Osteoblast (primary cell): ENCODE measurements around the gene DHRSX. TPM values are rescaled to one million over a fixed set of nuclear protein-coding genes. Genes with fewer than 3 reads are reported as not detected.

Experiments used
- DNase-seq: peaks from one replicate; pipeline ENCODE4 v3.0.0; 2011; ENCODE audit warnings: low spot score, mixed read lengths; ENCODE audit not compliant: insufficient read length; ENCODE audit errors: missing footprints
- H2AFZ ChIP-seq: 2 replicates; pipeline ENCODE4 v1.6.0; 2011; ENCODE audit warnings: mild to moderate bottlenecking, low read length
- H3K27ac ChIP-seq: 2 replicates; pipeline ENCODE4 v1.5.1; 2011; ENCODE audit warnings: mild to moderate bottlenecking, low read depth, low read length, moderate library complexity
- H3K27me3 ChIP-seq: 2 replicates; pipeline ENCODE4 v1.6.0; 2012; ENCODE audit warnings: mild to moderate bottlenecking, control low read depth, inconsistent platforms, low read length, moderate library complexity; ENCODE audit not compliant: insufficient read depth
- H3K36me3 ChIP-seq: 2 replicates; pipeline ENCODE4 v1.5.1; 2011; ENCODE audit warnings: mild to moderate bottlenecking, low read length, control low read depth, moderate library complexity; ENCODE audit not compliant: insufficient read depth
- H3K4me1 ChIP-seq: 2 replicates; pipeline ENCODE4 v1.5.1; 2011; ENCODE audit warnings: mild to moderate bottlenecking, low read length, control low read depth, moderate library complexity; ENCODE audit not compliant: insufficient read depth
- H3K4me2 ChIP-seq: 2 replicates; pipeline ENCODE4 v1.6.0; 2011; ENCODE audit warnings: mild to moderate bottlenecking, low read length; ENCODE audit not compliant: insufficient read depth
- H3K4me3 ChIP-seq: fragments of 200-600 bp; sonication (generic); 3 replicates; pipeline ENCODE4 v1.5.1; 2012; ENCODE audit warnings: mild to moderate bottlenecking, low read length, inconsistent platforms; ENCODE audit not compliant: insufficient read depth
- H3K79me2 ChIP-seq: 2 replicates; pipeline ENCODE4 v1.6.0; 2012; ENCODE audit warnings: mild to moderate bottlenecking, low read length, control low read depth, inconsistent platforms; ENCODE audit not compliant: insufficient read depth
- H3K9me3 ChIP-seq: 2 replicates; pipeline ENCODE4 v1.5.1; 2011; ENCODE audit warnings: low read depth, low read length, control low read depth
- H4K20me1 ChIP-seq: 2 replicates; pipeline ENCODE4 v1.6.0; 2012; ENCODE audit warnings: mild to moderate bottlenecking, low read length, control low read depth; ENCODE audit not compliant: insufficient read depth
- CTCF ChIP-seq: IDR thresholded peaks from 2 replicates; pipeline ENCODE4 v1.5.1; 2011; ENCODE audit warnings: mild to moderate bottlenecking, low read depth, low read length, moderate library complexity; ENCODE audit errors: extremely low read depth
- total RNA-seq: library from RNA; depleted of rRNA; stranded (reverse); fragments of >200 nt; gene quantifications from 2 replicates; pipeline ENCODE4 v1.2.3, GENCODE V29; 2012

The DHRSX gene
- total RNA-seq, 1 donor: 37.6 TPM

GRCh38 chrX:2263203-2263602, 237.6 kb downstream of the DHRSX start:
- H3K9me3 ChIP-seq: no peaks in the 10 kb centered on the region
- no peaks in the 10 kb centered on the region for H3K79me2 ChIP-seq
- no peak for TF ChIP-seq CTCF
- no peak overlapping the region for H3K27ac ChIP-seq
- H4K20me1 ChIP-seq: peaks cover 6% of the 10 kb centered on the region
- H3K4me2 ChIP-seq: no peak overlapping the region
- no peak for DNase-seq
- no peak overlapping the region for H3K4me3 ChIP-seq
- H3K27me3 ChIP-seq: no peaks in the 10 kb centered on the region
- H3K36me3 ChIP-seq: no peaks in the 10 kb centered on the region
- no peak overlapping the region for H2AFZ ChIP-seq
- no peaks in the 10 kb centered on the region for H3K4me1 ChIP-seq

GRCh38 chrX:2262668-2263055, 238.1 kb downstream of the DHRSX start:
- H3K27me3 ChIP-seq: no peaks in the 10 kb centered on the region
- no peak overlapping the region for H3K4me3 ChIP-seq
- TF ChIP-seq CTCF: no peak
- no peak overlapping the region for H2AFZ ChIP-seq
- H3K4me2 ChIP-seq: no peak overlapping the region
- no peaks in the 10 kb centered on the region for H3K4me1 ChIP-seq
- no peaks in the 10 kb centered on the region for H3K79me2 ChIP-seq
- no peaks in the 10 kb centered on the region for H3K9me3 ChIP-seq
- H3K36me3 ChIP-seq: no peaks in the 10 kb centered on the region
- no peak for DNase-seq
- peaks cover 6% of the 10 kb centered on the region for H4K20me1 ChIP-seq
- H3K27ac ChIP-seq: no peak overlapping the region

- Histone ChIP-seq H3K4me3 (no peak overlapping the region), H3K27me3 (no peaks in the 10 kb centered on the region), H3K4me1 (no peaks in the 10 kb centered on the region), H2AFZ (no peak overlapping the region), H3K36me3 (no peaks in the 10 kb centered on the region), H4K20me1 (peaks cover 6% of the 10 kb centered on the region), H3K79me2 (no peaks in the 10 kb centered on the region), H3K4me2 (no peak overlapping the region), H3K27ac (no peak overlapping the region), H3K9me3 (no peaks in the 10 kb centered on the region)
- DNase-seq: no peak
- TF ChIP-seq CTCF: no peak
These were observed 238.7 kb downstream of the DHRSX start for GRCh38 chrX:2261831-2262667.

GRCh38 chrX:2252331-2253065, 248.3 kb downstream of the DHRSX start:
- no peaks in the 10 kb centered on the region for H3K36me3 ChIP-seq
- H3K4me2 ChIP-seq: peak overlapping the region; percentile 29
- H3K4me1 ChIP-seq: no peaks in the 10 kb centered on the region
- no peak for DNase-seq
- H3K27me3 ChIP-seq: no peaks in the 10 kb centered on the region
- H3K79me2 ChIP-seq: no peaks in the 10 kb centered on the region
- H3K4me3 ChIP-seq: peak overlapping the region; percentile 16
- H3K27ac ChIP-seq: no peak overlapping the region
- TF ChIP-seq CTCF: no peak
- H2AFZ ChIP-seq: no peak overlapping the region
- H3K9me3 ChIP-seq: no peaks in the 10 kb centered on the region
- no peaks in the 10 kb centered on the region for H4K20me1 ChIP-seq
